Upper lobe of left lung (tissue), 4 donors: Measurements from ENCODE around the gene SCUBE1.

Source experiments
- POLR2A ChIP-seq, 4 donors: fragments of 450-650 bp; IDR thresholded peaks; one replicate each; pipeline ENCODE4 v1.5.1; 2016 to 2017; ENCODE audit warnings: antibody characterized with exemption in 4 of 4, mild to moderate bottlenecking in 2 of 4
- POLR2AphosphoS5 ChIP-seq, 2 donors: sonication (generic); formaldehyde crosslinking; IDR thresholded peaks; one replicate each; pipeline ENCODE4 v1.5.1; 2017; ENCODE audit warnings: antibody characterized with exemption in 2 of 2
- TF ChIP-seq, protein P1 (sequence below), 6 experiments: fragments of 450-650 bp in 4 of 6; fragments of 200-600 bp in 2 of 6; sonication (generic) in 2 of 6; IDR thresholded peaks; one replicate each; pipeline ENCODE4 v1.5.1; 2016 to 2019; ENCODE audit warnings: antibody characterized with exemption in 6 of 6

DNA sequence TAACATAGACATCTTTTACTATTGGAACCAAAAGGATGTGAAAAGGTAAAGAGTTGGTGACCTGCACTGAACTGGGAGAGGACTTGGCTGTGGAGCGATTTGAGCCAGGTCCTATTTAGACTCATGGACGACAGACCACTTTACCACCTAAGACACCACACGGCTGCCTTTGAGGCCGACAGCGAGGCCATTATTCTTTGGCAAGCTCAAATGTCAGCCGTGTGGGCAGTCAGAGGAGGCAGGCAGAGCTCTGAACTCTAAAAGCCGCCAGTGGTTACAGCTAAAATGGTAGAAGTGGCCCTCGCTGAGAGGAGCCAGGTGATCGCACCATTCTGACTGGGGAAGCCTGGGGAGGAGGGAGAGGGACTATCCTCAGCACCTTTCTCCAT is 50.5 kb downstream of the SCUBE1 start:
- TF ChIP-seq, protein P1, sequence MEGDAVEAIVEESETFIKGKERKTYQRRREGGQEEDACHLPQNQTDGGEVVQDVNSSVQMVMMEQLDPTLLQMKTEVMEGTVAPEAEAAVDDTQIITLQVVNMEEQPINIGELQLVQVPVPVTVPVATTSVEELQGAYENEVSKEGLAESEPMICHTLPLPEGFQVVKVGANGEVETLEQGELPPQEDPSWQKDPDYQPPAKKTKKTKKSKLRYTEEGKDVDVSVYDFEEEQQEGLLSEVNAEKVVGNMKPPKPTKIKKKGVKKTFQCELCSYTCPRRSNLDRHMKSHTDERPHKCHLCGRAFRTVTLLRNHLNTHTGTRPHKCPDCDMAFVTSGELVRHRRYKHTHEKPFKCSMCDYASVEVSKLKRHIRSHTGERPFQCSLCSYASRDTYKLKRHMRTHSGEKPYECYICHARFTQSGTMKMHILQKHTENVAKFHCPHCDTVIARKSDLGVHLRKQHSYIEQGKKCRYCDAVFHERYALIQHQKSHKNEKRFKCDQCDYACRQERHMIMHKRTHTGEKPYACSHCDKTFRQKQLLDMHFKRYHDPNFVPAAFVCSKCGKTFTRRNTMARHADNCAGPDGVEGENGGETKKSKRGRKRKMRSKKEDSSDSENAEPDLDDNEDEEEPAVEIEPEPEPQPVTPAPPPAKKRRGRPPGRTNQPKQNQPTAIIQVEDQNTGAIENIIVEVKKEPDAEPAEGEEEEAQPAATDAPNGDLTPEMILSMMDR (IDR thresholded peaks at IDR 0.05): no peak
- TF ChIP-seq POLR2A (IDR thresholded peaks at IDR 0.05) (no peak), POLR2AphosphoS5 (IDR thresholded peaks at IDR 0.05) (no peak)
